Stimulated activated CD4-positive, alpha-beta T cell treated with anti-CD3 and anti-CD28 coated beads, Interleukin-1b, Interleukin-23, amount 100 ng/mL, for 4 hours (primary cell): ENCODE measurements around the gene SNED1.

Source experiments
- DNase-seq, 2 donors: peaks; one replicate each; pipeline ENCODE4 v3.0.0-alpha.2; 2020; ENCODE audit warnings: low read depth in 2 of 2

Gene SNED1

DNA sequence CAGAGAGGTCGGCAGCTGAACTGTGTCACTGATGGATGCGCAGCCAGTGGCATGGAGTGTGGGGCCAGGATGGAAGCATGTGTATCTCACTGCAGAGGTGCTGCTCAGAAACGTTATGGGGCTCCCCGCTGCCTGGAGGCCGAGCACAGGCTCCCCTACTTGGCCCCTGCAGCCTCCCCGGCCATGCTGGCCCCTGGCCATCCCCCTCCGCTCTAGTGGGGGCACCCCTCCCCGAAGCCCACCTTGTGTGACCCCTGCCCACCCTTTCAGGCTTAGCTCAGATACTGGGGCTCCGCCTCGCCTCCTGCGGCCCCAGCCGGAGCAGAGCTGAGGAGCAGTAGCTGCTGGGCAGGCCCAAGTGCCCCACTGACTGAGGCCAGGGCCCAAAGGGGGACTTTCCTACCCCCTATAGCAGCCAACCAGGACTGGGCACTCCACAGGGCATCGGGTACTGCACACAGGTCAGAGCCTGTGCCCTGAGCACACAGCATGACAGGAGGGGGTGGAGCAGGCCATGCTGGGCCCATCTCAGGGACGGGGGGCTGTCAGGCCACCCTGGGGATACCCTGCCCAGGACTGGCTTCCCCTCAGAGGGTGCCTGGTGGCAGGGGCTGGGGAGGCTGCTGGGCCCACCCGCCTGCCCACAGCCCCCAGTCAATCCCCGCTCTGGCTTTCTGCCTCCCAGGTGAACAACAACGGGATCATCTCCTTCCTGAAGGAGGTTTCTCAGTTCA is 31.3 kb downstream of the SNED1 start:
- no peak for DNase-seq

DNA sequence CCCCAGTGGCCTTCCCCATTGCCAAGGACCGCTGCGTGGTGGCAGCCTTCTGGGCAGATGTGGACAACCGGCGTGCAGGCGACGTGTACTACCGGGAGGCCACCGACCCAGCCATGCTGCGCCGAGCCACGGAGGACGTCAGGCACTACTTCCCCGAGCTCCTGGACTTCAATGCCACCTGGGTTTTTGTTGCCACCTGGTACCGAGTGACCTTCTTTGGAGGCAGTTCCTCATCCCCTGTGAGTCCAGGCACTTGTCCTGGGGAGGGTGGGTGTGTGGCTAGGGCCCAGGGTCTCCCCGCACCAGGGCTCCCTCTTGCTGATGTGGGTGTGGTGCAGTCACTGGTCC is 31.9 kb downstream of the SNED1 start:
- no peak for DNase-seq

DNA sequence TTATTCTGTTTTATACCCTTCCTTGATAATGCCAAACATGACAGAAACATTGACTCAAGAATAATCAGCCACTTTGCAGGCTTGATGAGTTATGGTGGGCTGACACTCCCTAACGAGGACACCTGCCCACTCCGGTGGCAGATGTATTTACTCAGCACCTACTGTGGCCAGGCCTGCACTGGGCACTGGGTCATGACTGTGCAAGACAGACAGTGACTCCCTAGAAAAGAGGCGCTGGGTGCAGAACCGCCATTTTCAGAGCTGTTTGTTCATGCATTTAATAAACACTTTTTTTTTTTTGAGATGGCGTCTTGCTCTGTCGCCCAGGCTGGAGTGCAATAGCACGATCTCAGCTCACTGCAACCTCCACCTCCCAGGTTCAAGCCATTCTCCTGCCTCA is 32.5 kb downstream of the SNED1 start:
- DNase-seq: no peak

DNA sequence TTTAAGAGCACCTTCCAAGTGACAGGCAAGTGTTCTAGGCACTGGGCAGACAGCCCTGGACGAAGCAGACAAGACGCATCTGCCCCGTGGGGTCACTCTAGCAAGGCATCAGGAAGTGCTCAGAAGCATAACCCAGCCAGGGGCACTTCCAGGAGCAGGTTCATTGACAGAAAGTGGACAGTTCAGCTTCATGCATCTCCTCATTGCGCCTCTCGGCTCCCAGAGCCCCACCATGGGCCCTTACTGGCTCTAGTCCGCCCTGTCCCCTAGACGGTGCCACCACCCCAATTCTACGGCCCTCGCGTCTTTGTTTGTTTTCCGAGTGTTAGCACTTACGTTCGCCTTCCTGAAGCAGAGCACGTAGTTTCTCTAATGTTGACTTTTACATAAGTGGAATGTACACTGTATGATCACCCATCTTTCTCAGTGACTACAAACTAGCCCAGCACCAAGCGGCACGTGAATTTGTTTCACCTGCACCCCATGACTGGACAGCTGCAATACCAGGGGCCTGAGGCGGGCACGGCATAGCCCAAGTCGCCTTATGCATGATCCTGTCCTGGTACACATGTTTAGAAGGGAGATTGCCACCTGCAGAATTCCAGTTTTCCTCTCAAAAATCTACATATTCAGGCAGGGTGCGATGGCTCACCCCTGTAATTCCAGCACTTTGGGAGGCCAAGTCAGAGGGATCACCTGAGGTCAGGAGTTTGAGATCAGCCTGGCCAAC is 33.2 kb downstream of the SNED1 start:
- DNase-seq: no peak

DNA sequence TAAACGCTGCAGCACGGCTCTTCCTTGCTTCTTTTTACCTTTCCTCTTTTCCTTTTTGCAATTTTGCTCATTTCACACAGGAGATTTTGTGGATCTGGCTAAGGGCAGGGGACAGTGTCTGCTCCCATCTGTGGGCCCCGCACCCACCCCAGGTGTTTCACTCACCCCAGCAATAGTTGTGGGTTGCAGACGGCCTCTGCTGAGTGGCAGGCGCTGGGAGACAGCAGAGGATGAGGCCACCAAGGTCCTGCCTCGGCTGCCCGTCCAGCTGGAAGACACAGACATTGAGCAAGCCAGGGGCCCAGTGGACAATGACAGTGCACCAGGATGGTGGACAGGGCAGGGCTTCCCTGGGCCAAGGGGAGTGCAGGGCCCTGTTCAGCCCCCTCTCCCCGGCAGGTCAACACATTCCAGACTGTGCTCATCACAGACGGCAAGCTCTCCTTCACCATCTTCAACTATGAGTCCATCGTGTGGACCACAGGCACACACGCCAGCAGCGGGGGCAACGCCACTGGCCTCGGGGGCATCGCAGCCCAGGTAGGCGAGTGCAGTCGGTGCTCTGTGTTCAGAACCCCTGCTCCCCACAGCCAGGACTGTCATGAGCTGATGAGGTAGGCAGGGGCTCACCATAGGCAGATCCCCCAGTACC is 35.0 kb downstream of the SNED1 start:
- DNase-seq: no peak

DNA sequence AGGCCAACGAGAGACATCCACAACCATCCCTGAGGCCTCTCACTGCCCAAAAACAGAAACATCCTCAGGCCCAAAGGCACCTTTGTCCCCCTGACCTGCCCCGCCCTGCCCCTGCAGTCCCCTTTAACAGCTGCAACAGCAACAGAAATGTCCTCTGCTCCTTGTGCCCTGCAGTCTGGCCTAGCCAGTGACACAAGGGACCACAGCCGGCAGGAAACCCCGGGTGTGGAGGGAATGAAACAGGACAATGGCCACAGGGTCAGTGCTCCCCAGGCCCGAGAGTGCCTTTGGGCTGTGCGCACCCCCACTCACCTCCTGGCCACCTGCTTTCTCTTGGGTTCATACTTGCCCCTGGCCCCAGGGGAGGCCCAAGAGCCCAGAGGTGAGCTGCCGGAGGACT is 35.6 kb downstream of the SNED1 start:
- no peak for DNase-seq

DNA sequence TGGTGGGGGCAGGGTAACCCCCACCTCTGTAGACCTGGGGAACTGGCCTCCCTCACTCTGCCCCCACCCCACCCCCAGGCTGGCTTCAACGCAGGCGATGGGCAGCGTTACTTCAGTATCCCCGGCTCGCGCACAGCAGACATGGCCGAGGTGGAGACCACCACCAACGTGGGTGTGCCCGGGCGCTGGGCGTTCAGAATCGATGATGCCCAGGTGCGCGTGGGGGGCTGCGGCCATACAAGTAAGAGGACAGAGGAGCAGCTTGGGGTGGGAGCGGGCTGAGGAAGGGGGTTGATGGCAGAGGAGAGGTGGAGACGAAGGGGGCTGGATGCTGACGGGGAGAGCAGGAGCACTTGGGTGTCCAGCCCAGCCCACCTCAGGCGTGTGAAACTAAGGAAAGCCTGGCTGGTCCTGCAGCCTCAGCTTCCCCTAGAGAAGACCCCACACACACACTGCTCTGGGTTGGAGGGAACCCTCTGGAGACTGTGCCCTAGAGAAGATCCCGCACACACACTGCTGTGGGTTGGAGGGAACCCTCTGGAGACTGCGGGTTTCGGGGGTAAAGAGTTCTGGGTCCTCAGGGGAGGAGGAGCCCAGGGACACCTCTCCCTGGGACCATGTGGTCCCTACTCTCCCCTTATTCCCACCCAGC is 36.2 kb downstream of the SNED1 start:
- no peak for DNase-seq

DNA sequence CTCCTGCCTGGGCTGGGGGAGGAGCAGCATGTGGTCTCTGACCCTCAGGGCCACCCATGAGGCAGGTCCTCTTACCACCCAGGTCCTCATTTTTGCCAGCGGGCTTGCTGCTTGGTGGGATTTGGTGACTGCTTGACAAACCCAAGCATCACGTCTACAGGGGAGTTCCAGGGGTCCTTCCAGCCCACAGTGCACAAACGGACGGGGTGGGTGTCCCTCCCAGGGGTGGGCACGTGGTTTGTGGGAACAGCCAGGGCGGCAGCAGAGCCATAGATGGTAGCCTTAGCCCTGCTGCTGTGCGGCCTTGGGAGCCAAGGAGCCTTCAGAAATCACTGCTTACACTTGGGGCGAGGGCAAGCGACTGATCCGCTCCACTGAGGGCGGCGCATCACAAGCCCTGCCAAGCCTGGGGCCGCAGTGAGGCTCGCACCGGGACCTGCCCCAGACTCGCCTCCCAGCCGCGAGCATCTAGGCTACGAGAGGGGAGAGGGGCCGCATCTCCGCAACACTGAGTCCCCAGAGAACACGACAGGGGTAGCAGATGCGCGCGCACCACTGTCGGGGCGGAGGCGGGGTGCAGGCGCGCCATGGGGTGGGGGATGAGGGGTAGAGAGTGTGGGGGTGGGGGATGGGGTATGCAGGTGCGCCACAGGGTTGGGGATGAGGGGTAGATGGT is 36.9 kb downstream of the SNED1 start:
- peak in 1 of 2 donors; percentile 45 for DNase-seq

DNA sequence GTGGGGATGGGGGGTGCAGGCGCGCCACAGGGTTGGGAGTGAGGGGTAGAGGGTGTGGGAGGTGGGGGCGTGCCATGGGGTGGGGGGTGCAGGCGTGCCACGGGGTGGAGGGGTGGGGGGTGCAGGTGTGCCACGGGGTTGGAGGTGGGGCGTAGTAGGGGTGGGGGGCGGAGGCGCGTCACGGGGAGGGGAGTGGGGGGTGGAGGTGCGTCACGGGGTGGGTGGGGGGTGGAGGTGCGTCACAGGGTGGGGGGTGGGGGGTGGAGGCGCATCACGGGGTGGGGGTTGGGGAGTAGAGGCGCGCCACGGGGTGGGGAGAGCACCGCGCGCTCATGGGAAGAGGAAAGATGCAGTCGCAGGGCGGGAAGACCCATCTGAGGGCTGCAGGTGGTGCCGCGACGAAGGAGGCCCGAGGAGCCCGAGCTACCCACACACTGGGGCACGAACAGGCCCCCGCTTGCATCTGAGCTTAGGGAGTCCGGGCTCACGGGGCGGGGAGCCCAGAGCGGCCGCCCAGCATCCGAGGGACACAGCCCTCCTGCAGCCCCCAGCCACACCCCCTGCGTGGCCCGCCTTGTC is 37.5 kb downstream of the SNED1 start:
- peak in 1 of 2 donors; percentile 36 for DNase-seq

DNA sequence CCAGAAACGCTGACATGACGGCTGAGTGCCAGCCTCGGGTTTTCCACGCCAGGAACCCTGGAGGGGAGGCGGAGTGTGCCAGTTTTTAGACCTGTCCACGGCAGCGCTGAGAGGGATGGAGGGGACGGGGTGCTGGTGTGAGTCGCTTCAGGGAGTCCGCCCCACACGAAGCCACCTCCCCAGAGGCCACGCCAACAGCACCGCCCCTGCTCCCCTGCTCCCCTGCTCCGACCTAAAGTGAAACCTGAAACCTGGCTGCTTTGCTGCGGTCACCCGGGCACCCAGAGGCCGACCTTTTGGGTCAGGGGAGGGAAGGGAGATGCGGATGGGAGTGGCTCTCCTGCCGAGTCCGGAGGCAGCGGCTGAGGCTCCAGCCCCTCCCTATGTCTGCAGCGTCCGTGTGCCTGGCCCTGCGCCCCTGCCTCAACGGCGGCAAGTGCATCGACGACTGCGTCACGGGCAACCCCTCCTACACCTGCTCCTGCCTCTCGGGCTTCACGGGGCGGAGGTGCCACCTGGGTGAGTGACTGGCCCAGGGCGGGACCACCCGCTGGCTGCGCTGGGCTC is 38.1 kb downstream of the SNED1 start:
- peak; percentile 20 to 39 for DNase-seq

DNA sequence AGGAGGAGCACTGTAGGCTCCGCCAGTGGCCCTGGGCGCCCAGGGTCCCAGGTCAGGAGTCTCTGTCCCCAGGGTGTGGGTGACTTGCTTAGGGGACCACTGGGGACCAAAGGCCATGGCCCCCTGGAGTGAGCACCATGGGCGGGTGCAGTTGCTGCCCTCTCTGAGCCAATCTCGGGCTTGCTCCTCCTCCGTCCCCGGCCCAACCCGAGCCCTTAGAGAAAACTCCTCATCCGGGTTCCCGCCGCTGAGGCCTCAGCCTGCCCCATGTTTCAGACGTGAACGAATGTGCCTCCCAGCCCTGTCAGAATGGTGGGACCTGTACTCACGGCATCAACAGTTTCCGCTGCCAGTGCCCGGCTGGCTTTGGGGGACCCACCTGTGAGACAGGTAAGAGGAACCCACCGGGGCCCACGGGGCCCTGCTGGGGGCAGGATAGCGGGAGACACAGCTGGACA is 38.6 kb downstream of the SNED1 start:
- DNase-seq: peak in 1 of 2 donors; percentile 7

DNA sequence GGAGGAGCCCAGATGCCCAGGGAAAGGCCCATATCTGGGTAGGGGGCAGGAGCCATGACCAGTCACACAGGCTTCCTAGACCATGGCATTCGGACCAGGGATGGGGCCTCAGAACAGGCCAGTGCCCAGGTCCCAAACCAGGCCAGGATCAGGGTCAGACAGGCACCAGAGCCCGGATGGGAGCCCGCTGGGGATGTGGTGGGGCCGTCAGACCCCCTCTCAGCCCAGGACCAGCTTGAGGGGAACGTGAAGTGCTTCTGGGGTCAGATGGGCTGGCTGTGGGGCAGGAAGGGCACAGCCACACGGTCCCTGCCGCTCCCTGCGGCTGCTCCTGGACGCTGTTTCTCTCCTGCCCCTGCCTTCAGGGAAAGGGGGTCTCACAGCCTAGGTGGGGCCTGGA is 39.1 kb downstream of the SNED1 start:
- DNase-seq: no peak

DNA sequence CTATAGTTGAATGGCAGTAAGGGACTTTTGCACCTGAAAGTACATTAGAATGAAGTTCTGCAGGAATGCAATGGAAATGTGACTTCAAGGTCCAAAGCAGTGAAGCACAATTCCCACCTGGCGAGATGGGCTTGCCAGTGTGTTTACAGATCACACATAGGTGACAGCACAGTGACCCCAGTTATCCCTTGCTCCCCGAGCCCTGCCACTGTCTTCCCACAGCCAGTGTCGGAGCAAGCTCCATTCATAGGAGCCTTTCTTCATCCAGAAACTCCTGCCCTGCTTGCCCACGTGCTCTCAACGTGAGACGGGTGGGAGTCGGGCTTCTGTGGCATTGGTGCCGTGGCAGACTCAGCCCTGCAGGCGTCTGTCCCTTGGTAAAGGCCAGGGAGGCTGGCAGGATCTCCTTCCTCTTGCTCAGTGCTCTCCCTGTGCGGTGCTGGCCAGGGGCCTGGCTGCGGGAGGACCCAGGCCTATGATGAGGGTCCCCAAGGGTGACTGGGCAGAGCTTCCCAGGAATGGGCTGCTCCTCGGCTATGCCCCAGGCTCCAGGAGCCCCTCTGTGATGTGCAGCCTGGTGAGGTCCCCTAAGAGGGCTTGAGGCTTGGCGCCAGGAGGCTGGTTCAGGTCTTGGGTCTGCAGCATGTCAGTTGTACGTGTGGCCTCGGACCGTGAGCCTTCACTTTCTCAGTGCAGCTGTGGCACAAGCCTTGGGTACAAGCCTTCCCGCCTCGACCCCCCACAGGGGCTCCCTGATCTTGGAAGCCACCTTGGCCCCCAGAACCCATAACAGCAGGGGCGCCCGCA is 40.2 kb downstream of the SNED1 start:
- DNase-seq: no peak

DNA sequence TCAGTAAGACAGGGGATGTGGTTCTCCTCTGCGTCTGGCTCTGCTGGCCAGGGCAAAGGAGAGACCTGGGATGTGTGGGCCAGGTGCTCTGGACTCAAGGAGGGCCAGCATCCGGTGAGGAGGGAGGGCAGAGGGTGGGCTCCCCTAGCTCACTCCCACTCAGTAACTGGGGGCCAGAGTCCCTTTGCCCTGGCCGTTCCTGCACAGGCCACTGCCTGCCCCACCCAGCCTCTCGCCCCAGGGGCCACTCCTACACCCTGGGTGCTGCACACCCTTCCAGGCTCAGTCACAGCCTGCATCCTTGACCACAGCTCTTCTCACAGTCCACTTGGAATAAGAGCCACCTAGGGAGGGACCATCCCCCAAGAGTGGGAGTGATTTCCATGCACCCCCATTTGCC is 41.0 kb downstream of the SNED1 start:
- DNase-seq: no peak

DNA sequence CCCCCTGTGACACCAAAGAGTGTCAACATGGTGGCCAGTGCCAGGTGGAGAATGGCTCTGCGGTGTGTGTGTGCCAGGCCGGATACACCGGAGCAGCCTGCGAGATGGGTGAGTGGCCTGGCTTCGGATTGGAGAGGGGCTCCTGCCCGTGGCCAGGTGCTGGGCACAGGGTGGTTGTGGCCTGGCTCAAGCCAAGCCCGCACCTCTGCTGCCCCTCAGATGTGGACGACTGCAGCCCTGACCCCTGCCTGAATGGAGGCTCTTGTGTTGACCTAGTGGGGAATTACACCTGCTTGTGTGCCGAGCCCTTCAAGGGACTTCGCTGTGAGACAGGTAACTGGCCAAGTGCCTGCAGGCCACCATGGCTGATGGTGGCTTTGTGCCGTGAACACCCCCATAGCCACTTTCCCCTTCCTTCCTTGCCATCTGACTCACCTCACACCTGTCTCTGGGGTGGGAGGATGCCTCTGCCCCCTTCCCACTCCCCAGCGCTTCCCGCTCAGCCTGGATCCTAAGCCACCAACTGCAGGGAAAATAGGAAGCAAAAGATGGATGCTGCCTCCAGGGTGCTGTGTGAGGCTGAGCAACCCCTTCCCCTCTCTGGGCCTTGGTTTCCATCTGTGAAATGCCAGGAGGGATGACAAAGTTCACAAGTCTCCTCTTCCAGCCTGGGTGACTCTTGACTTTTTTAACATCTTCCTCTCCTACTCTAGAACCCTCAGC is 41.8 kb downstream of the SNED1 start:
- no peak for DNase-seq

DNA sequence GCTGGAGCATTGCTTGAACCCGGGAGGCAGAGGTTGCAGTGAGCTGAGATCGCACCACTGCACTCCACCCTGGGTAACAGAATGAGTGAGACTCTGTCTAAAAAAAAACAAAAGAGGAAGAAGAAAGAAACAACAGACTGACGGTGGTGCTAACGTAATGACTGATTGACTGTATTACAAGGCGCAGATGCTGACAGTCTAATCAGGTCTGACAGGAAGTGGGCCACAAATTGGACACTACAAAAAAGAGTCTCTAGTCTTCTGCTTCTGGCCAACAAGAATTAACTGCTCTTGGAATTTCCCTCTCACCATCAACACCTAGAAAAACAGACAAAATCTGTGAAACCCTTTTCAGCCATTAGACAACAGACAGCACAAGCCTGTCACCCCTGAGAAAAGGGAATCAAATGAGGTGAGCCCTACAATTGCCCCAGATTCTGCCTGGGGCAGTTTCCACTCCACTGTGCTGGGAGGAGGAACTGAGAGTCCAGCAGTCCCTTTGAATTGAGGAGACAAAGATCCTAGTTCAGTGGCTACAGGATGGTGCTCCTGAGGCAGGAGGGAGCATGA is 43.3 kb downstream of the SNED1 start:
- DNase-seq: no peak

DNA sequence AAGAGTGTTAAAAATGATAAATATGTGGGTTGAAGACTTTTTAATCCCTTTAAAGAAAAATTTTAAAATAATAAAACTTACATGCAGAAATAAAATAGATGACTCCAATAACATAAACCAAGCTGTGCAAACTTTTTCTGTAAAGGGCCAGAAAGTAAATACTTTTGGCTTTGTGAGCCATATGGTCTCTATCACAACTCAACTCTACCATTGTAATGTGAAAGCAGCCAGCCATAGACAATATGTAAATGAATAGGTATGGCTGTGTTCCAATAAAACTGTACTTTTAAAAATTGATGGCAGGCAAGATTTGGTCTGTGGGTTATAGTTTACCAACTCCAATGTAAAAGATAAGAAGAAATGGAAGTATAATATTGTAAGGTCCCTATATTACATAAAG is 45.2 kb downstream of the SNED1 start:
- no peak for DNase-seq

DNA sequence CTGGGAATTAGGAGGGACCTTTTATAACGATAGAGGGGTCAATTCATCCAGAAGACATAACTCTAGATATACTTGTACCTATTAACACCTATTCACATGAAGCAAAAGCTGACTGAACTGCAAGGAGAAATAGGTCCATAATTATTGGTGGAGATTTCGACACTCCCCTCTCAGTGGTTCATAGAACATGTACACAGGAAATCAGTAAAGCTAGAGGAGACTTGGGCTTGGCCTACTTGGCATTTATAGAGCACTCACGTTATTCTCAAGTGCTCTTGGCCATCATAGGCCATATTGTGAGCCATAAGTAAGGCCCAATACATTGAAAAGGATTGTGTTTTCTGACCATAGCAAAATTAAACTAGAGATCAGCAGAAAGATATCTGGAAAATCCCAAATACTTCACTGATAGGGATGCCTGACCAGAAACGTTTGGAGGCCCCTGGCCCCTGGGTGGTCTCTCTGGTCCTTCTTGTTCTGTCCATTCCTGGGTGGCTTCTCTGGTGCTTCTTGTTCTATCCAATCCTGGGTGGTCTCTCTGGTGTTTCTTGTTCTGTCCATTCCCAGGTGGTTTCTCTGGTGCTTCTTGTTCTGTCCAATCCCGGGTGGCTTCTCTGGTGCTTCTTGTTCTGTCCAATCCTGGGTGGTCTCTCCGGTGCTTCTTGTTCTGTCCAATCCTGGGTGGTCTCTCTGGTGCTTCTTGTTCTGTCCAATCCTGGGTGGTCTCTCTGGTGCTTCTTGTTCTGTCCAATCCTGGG is 49.0 kb downstream of the SNED1 start:
- DNase-seq: no peak
